ENCODE data around the gene MEN1. TPM values are rescaled to one million over a fixed set of nuclear protein-coding genes. Genes with fewer than 3 reads are reported as not detected.

The MEN1 gene
- total and polyA plus RNA-seq, 9 of the 15 experiments (the other 6 are each of a cell fraction or from before 2014, with no cell fraction given) = 3.4 to 57.2 (median 19.3) TPM

- TF ChIP-seq PKNOX1 (IDR thresholded peaks at IDR 0.05) (peak; percentile 78), RBFOX2 (IDR thresholded peaks at IDR 0.05; ENCODE audit: low read depth, low read length) (no peak), RBM17 (IDR thresholded peaks at IDR 0.05; ENCODE audit: borderline replicate concordance, low read depth, low read length) (no peak), RBBP5 (IDR thresholded peaks at IDR 0.05; ENCODE audit: borderline replicate concordance, insufficient read depth, low read length, poor library complexity, severe bottlenecking) (peak; percentile 17)
Observed at GRCh38 chr11:64809781-64810241, 540 bp downstream of the MEN1 start (continued).

- BruUV-seq (replicated peaks) = no TSS peak
- in situ Hi-C loops (cut with MboI) = no loop called here
- WGBS (ENCODE audit: insufficient coverage, low coverage, missing lambda C conversion rate) = 97% methylated on average over 3 of the region's 9 CpGs
- ATAC-seq = no peak
- intact Hi-C loops (cut with micrococcal nuclease) = no loop called here
- peaks cover 15% of the 10 kb centered on the region for H3K79me2 ChIP-seq (ENCODE audit: control insufficient read depth, insufficient read depth, low read length)
- no peak overlapping the region for H3K4me3 ChIP-seq
- H3K9ac ChIP-seq (ENCODE audit: insufficient read depth in 1 of 2, low read depth in 2 of 2, low read length in 2 of 2) = no peak overlapping the region
- no peaks in the 10 kb centered on the region for H3K27me3 ChIP-seq (ENCODE audit: control insufficient read depth in 2 of 2, insufficient read depth in 2 of 2, low read length in 2 of 2)
- peaks cover 55% of the 10 kb centered on the region; the same call in 2 of the 3 replicates for H3K36me3 ChIP-seq (ENCODE audit: control insufficient read depth, insufficient read depth, low read length)
- no peaks in the 10 kb centered on the region for H3K9me1 ChIP-seq (ENCODE audit: control insufficient read depth, insufficient read depth, low read length)
- no peak for FAIRE-seq
- H3K9me3 ChIP-seq (replicated peaks; ENCODE audit: control insufficient read depth, insufficient read depth, low read depth, low read length) = no peaks in the 10 kb centered on the region
- ChIA-PET CTCF (ENCODE audit: low intra/inter-chr PET ratio) (interaction anchor here (0.6 kb wide), 1 partner anchor 34 kb away, joined by 3 read pairs; no protein-coding TSS in a partner anchor), POLR2A (no interaction called here)
- no peak for DNase-seq (ENCODE audit: extremely low read depth in 1 of 4, low spot score in 3 of 4)
- no peak overlapping the region for H3K4me2 ChIP-seq (ENCODE audit: insufficient read depth, low read length)
- no peaks in the 10 kb centered on the region for H4K20me1 ChIP-seq (replicated peaks; ENCODE audit: control insufficient read depth, insufficient read depth, low read length)
- peaks cover 33 to 60% of the 10 kb centered on the region in 2 experiments for H3K4me1 ChIP-seq (replicated peaks in 1 of 2; ENCODE audit: control insufficient read depth in 2 of 2, insufficient read depth in 2 of 2, low read length in 2 of 2)
- no peak overlapping the region for H3K27ac ChIP-seq (ENCODE audit: extremely low read depth, low read depth, low read length)
- H2AFZ ChIP-seq (ENCODE audit: low read depth, low read length) = no peak overlapping the region
- TF ChIP-seq ZBTB49 (CRISPR knock-in tag; IDR thresholded peaks at IDR 0.05; ENCODE audit: borderline replicate concordance) (no peak), CGGBP1 (CRISPR knock-in tag; IDR thresholded peaks at IDR 0.05) (no peak), FIP1L1 (IDR thresholded peaks at IDR 0.05; ENCODE audit: low read depth, low read length, poor library complexity, severe bottlenecking) (no peak), ZNF347 (CRISPR knock-in tag; IDR thresholded peaks at IDR 0.05; ENCODE audit: low read depth) (no peak), KAT2B (IDR thresholded peaks at IDR 0.05; ENCODE audit: low read depth, low read length) (no peak), TCF3 (CRISPR knock-in tag; IDR thresholded peaks at IDR 0.05) (no peak), NONO (IDR thresholded peaks at IDR 0.05; ENCODE audit: low read depth in 2 of 2, low read length in 1 of 2) (no peak), BACH1 (tag; IDR thresholded peaks at IDR 0.05) (no peak), HNRNPK (IDR thresholded peaks at IDR 0.05; ENCODE audit: low read depth, low read length, poor library complexity, severe bottlenecking) (no peak), THRB (CRISPR knock-in tag; conservative IDR thresholded peaks at IDR 0.05) (no peak), HIVEP1 (CRISPR knock-in tag; IDR thresholded peaks at IDR 0.05) (no peak), CREBBP (IDR thresholded peaks at IDR 0.05; ENCODE audit: low read depth, low read length) (no peak)
Observed at GRCh38 chr11:64805481-64805880, 4.9 kb downstream of the MEN1 start.
